Central memory CD8-positive, alpha-beta T cell (primary cell): Measurements from ENCODE around the gene PYGL.

Experiments used
- ATAC-seq: fragments of 150-1000 bp; cut with Tn5 transposase; replicated peaks from 2 replicates; pipeline ENCODE4 v1.10.0; 2022; ENCODE audit warnings: mild to moderate bottlenecking, moderate FRiP score, moderate number of reproducible peaks; ENCODE audit not compliant: poor library complexity, severe bottlenecking; ENCODE audit errors: extremely low read depth
- DNase-seq, 2 donors: peaks; one replicate each; pipeline ENCODE4 v3.0.0; 2021; ENCODE audit warnings: low spot score in 2 of 2
- H3K27ac Mint-ChIP-seq: one replicate; pipeline ENCODE4 v1.8.0; 2022; ENCODE audit warnings: low read depth, mild to moderate bottlenecking, moderate library complexity, mixed read lengths
- H3K27me3 Mint-ChIP-seq: one replicate; pipeline ENCODE4 v1.8.0; 2022; ENCODE audit warnings: mixed read lengths
- H3K36me3 Mint-ChIP-seq: one replicate; pipeline ENCODE4 v1.8.0; 2022; ENCODE audit warnings: mild to moderate bottlenecking, moderate library complexity, mixed read lengths; ENCODE audit not compliant: insufficient read depth
- H3K4me1 Mint-ChIP-seq: one replicate; pipeline ENCODE4 v1.8.0; 2022; ENCODE audit warnings: mixed read lengths
- H3K4me3 Mint-ChIP-seq: one replicate; pipeline ENCODE4 v1.8.0; 2022; ENCODE audit warnings: mild to moderate bottlenecking, moderate library complexity, mixed read lengths
- H3K9me3 Mint-ChIP-seq: one replicate; pipeline ENCODE4 v1.8.0; 2022; ENCODE audit warnings: mixed read lengths

PYGL gene

DNA sequence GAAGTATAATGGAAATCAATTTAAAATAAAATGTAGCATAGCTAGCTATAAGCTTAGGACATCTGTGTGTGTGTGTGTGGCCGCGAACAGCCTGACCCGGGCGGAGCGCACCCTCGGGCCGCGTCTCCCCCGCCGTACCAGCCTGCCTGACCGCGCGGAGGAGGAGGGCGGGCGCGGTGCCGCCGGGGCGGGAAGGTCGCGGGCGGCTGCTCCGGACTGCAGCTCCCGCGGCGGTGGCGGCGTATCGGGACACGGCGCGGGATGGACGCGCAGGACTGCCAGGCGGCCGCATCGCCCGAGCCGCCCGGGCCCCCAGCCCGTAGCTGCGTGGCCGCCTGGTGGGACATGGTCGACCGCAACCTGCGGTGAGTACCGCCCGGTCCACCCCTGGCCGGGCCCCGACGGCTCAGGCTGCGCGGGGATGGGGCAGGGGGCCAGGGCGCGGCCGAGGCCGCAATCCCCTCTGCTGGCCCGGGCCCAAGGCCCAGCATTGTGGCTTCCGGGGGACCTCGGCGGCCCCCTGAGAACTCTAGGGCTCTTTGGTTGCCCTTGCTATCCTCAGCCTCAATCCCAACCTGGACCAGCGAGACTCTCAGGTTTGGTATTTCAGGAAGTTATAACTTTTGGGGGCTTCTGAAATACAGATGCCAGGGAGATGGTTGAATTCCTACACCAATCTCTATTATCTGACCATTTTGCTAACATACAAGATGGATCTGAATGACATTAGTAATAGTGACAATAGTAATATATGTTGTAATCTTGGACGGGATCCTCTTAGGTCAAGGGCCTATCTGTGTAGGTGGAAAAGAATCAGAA, 72.2 kb downstream of the PYGL start, which contains the start of gene ABHD12B:
ABHD12B (plus strand) TSS at position 140 of the 819 bp plus-strand sequence; CDS start at position 262, 122 bp downstream.
- ATAC-seq (no peak), DNase-seq (no peak)
- Mint-ChIP-seq H3K4me1 (peaks cover 32% of the 10 kb centered on the region), H3K27ac (no peak within 1 kb of the TSS), H3K4me3 (no peak within 1 kb of the TSS), H3K27me3 (peaks cover 74% of the 10 kb centered on the region), H3K9me3 (no peaks in the 10 kb centered on the region), H3K36me3 (peaks cover 3% of the 10 kb centered on the region)

DNA sequence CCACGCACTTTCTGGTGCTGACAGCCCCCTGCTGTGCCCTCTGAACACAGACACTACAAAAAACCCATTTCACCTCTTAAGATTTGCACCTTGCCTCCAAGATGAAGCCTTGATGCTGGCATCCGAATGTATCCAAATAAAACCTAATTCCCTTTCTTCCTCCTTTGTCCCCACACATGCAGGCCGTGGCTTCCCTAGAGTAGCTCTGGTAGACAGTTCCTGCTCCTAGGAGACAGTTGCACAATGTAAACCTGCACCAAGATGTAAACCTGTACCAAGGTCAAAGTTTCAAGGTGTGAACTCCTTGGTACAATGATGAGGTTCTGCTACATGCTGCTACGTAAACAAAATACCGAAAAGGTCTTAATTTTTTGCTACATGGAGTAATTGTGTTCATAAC, 73.1 kb downstream of the PYGL start:
- Mint-ChIP-seq H3K9me3 (no peaks in the 10 kb centered on the region), H3K27ac (no peak overlapping the region), H3K4me1 (peaks cover 30% of the 10 kb centered on the region), H3K36me3 (peaks cover 3% of the 10 kb centered on the region), H3K4me3 (no peak overlapping the region), H3K27me3 (peaks cover 79% of the 10 kb centered on the region)
- ATAC-seq = no peak
- DNase-seq = no peak

GRCh38 chr14:50865391-50866076, 78.7 kb downstream of the PYGL start:
- no peak for ATAC-seq
- H3K27me3 Mint-ChIP-seq = peaks cover 54% of the 10 kb centered on the region
- DNase-seq = no peak
- no peaks in the 10 kb centered on the region for H3K9me3 Mint-ChIP-seq
- no peak overlapping the region for H3K4me3 Mint-ChIP-seq
- peaks cover 2% of the 10 kb centered on the region for H3K4me1 Mint-ChIP-seq
- no peaks in the 10 kb centered on the region for H3K36me3 Mint-ChIP-seq
- no peak overlapping the region for H3K27ac Mint-ChIP-seq

DNA sequence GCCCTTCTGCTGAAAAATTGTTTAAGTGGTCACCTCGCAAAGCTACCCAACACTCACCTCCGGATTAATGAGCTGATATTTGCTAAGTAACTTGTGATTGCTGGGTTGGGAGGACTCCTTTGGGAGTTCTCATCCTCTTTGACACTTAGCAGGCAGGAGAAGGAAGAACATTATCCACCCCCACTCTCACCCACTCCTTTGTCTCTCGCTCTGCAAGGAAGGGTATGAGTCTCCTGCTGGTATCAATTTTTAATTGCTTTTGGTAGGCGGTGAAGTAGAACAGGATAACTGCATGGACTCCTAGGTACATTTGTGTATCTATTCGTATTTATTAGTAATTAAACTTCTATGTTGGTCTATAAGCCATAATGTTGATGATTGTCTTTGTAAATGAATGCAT, 79.3 kb downstream of the PYGL start:
- ATAC-seq (no peak), DNase-seq (no peak)
- Mint-ChIP-seq H3K27me3 (peaks cover 49% of the 10 kb centered on the region), H3K27ac (no peak overlapping the region), H3K36me3 (no peaks in the 10 kb centered on the region), H3K4me3 (no peak overlapping the region), H3K9me3 (no peaks in the 10 kb centered on the region), H3K4me1 (no peaks in the 10 kb centered on the region)

DNA sequence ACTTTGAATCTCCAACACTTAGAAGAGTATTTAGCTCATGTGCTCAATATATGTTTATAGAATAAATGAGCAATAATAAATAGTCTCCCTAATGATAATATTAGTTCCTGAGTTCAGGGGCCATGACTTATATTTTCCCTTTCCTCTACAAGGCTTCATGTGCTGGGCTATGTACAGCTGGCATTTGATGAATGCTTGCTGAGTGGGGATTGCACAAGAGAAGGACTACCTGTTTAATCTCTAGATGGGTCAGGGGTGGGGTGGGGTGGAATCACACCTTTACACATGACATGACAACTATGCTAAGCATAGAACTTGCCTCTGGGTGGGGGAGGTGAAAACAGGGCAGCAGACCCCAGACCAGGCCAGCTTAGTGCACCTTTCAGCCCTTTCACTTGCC, 80.0 kb downstream of the PYGL start:
- H3K4me3 Mint-ChIP-seq = no peak overlapping the region

GRCh38 chr14:50862036-50862570, 82.2 kb downstream of the PYGL start:
- no peak overlapping the region for H3K4me3 Mint-ChIP-seq

More for the DNA sequence above, 80.0 kb downstream of the PYGL start:
- ATAC-seq (no peak), DNase-seq (no peak)
- H3K27ac Mint-ChIP-seq = no peak overlapping the region
- no peaks in the 10 kb centered on the region for H3K9me3 Mint-ChIP-seq
- no peaks in the 10 kb centered on the region for H3K36me3 Mint-ChIP-seq
- H3K27me3 Mint-ChIP-seq = peaks cover 41% of the 10 kb centered on the region
- H3K4me1 Mint-ChIP-seq = no peaks in the 10 kb centered on the region

DNA sequence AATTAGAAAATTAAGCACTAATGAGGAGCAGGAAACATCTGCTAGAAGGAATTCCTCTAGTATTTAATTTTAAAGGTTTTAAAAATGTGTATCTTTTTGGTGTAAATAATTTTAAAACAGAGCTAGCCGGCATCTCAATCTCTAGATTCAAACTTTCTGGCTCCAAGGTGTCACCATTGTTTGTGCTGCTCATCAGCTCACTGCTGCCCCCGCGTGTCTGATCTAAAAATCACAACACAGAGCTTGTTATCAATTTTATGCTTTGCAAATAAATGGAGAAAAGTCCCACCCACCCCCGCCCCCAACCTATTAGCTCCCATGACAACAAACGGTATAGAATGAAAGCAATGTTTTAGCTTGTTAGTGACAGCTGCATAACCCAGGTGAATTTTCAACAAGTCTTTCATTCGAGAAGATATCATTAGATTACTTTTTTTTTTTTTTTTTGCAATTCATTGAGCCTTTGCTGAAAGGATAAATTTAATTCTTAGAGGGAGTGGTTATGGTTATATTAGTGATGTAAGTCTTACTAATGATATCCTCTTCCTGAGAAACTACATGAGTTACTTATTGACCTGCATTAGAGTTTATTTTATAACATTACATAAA, 83.7 kb downstream of the PYGL start:
- H3K4me1 Mint-ChIP-seq = no peaks in the 10 kb centered on the region
- peaks cover 2% of the 10 kb centered on the region for H3K36me3 Mint-ChIP-seq
- H3K9me3 Mint-ChIP-seq = no peaks in the 10 kb centered on the region
- ATAC-seq (peak; percentile 78), DNase-seq (peak; percentile 86 to 91)
- peak overlapping the region; percentile 88 for H3K4me3 Mint-ChIP-seq
- H3K27ac Mint-ChIP-seq = peak overlapping the region; percentile 75
- peaks cover 6% of the 10 kb centered on the region for H3K27me3 Mint-ChIP-seq

More at GRCh38 chr14:50862036-50862570, 82.2 kb downstream of the PYGL start:
- Mint-ChIP-seq H3K27me3 (peaks cover 20% of the 10 kb centered on the region), H3K4me1 (no peaks in the 10 kb centered on the region), H3K27ac (no peak overlapping the region), H3K9me3 (no peaks in the 10 kb centered on the region), H3K36me3 (peaks cover 2% of the 10 kb centered on the region)
- no peak for DNase-seq
- no peak for ATAC-seq

DNA sequence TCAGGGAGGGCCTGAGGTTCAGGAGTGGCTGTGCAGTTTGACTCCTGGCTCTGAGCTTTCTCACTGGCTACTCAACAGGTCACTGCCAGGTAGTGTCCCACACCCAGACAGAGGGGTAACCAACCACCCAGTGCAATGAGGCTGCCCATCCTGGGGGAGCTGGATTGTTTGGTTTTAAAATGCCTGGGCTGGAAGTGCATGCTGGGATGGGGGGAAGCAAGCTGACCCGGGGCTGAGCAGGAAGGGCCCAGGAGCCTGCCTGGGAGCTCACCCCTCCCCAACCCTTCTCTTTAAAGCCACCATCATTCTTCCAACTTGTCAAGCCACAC, 85.0 kb downstream of the PYGL start:
- ATAC-seq (no peak), DNase-seq (no peak)
- H3K4me1 Mint-ChIP-seq = no peaks in the 10 kb centered on the region
- H3K27me3 Mint-ChIP-seq = no peaks in the 10 kb centered on the region
- peak overlapping the region; percentile 75 for H3K27ac Mint-ChIP-seq
- no peaks in the 10 kb centered on the region for H3K9me3 Mint-ChIP-seq
- peaks cover 2% of the 10 kb centered on the region for H3K36me3 Mint-ChIP-seq
- H3K4me3 Mint-ChIP-seq = peak overlapping the region; percentile 88

GRCh38 chr14:50856660-50857059, 87.6 kb downstream of the PYGL start:
- Mint-ChIP-seq H3K27me3 (no peaks in the 10 kb centered on the region), H3K27ac (no peak overlapping the region), H3K9me3 (no peaks in the 10 kb centered on the region), H3K36me3 (peaks cover 2% of the 10 kb centered on the region), H3K4me3 (no peak overlapping the region), H3K4me1 (no peaks in the 10 kb centered on the region)
- ATAC-seq = no peak
- DNase-seq = no peak

- H3K27ac Mint-ChIP-seq = no peak overlapping the region
These were observed 88.7 kb downstream of the PYGL start for GRCh38 chr14:50855558-50855957.

More at GRCh38 chr14:50855558-50855957, 88.7 kb downstream of the PYGL start:
- no peak for DNase-seq
- Mint-ChIP-seq H3K4me3 (no peak overlapping the region), H3K36me3 (peaks cover 2% of the 10 kb centered on the region), H3K27me3 (no peaks in the 10 kb centered on the region), H3K9me3 (no peaks in the 10 kb centered on the region), H3K4me1 (no peaks in the 10 kb centered on the region)
- no peak for ATAC-seq
